ENCODE measurements around the gene NGF. TPM values are rescaled to one million over a fixed set of nuclear protein-coding genes. Genes with fewer than 3 reads are reported as not detected.
A peak's percentile ranks its signal among the peaks of the same experiment; 100 is the strongest.

The NGF gene
- polyA plus RNA-seq, 1 experiment, result 6.7 TPM

DNA sequence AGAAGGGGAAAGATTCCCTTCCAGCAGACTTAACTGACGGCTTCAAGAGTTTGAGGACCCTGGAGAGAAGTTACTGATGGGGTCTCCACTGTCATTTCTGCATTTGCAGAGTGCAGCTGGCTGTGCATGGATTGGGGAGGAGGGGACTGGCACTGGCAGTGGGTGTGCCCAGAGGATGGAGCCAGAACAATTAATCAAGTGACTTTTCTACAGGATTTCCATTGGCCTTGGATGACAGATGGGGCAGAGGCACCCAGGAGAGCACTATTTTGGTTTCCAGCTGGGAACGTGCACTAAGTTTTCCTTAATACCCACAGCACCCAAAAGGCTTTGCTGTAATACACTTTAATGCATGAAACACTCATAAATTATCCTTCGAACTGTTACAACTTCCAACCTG is 1.3 kb downstream of the NGF start:
- POLR2A ChIA-PET, result no interaction called here
- peak overlapping the region; percentile 93 for H3K4me3 ChIP-seq (ENCODE audit: low read depth, low read length)
- H3K9me3 ChIP-seq (ENCODE audit: control insufficient read depth, insufficient read depth, low read length), result no peaks in the 10 kb centered on the region
- H3K27ac ChIP-seq (ENCODE audit: low read depth, low read length), result no peak overlapping the region
- no peak for TF ChIP-seq CTCF (IDR thresholded peaks at IDR 0.05; ENCODE audit: low read depth, low read length)
- CTCF ChIA-PET, result interaction anchor here (1.2 to 3.0 kb wide), 3 partner anchors 9 to 259 kb away, joined by 3 to 21 read pairs (median 3); no protein-coding TSS in a partner anchor
- DNase-seq (ENCODE audit: low read depth, low spot score), result no peak
- no peaks in the 10 kb centered on the region for H3K27me3 ChIP-seq (ENCODE audit: control insufficient read depth, insufficient read depth, low read length)

DNA sequence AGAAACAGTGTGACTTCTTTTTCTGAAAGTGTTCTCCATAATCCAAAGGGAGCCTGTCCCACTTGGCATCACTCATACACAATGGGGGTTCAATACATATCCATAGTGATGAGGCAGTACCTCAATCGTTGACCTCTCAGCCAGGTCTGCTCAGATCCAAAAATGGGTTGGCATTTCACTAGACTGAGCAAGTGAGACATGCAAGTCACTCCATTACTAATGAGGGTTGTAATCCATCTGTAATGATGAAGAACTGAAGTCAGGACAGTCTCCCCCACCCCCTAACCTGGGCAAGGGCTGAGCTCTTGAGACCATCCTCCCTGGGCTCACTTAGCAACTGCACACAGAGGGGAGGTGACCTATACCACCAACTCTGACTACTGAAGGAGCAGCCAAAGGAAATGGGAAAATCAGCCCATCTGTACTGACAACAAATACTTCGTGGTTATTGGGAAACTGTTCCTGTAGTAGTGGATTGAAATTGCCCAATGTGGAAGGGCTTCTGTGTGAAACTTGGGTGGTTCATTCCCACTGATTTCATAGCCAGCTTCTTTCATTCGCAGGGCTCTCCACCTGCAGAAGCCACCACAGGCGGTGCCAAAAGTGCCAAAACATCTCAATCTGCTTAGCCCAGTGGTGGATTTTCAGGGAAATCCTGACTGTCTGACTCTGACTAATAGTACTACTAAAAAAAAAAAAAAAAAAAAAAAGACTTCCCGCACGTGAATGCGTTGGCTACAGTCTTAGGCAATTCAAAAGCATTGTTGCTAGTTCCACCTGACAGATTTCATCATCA is 5.0 kb downstream of the NGF start:
- no peaks in the 10 kb centered on the region for H3K27me3 ChIP-seq (ENCODE audit: control insufficient read depth, insufficient read depth, low read length)
- peak; percentile 52 for DNase-seq (ENCODE audit: low read depth, low spot score)
- TF ChIP-seq CTCF (IDR thresholded peaks at IDR 0.05; ENCODE audit: low read depth, low read length), result no peak
- H3K9me3 ChIP-seq (ENCODE audit: control insufficient read depth, insufficient read depth, low read length), result no peaks in the 10 kb centered on the region
- POLR2A ChIA-PET, result interaction anchor here (0.6 to 1.9 kb wide), 7 partner anchors 15 to 282 kb away, joined by 3 to 14 read pairs (median 5); no protein-coding TSS in a partner anchor
- CTCF ChIA-PET, result interaction anchor here (0.6 to 3.1 kb wide), 7 partner anchors 10 to 374 kb away, joined by 3 to 21 read pairs (median 4); no protein-coding TSS in a partner anchor
- no peak overlapping the region for H3K4me3 ChIP-seq (ENCODE audit: low read depth, low read length)
- peak overlapping the region; percentile 75 for H3K27ac ChIP-seq (ENCODE audit: low read depth, low read length)

- ChIA-PET POLR2A (interaction anchor here (0.9 to 1.9 kb wide), 3 partner anchors 17 to 189 kb away, joined by 3 to 5 read pairs (median 4); no protein-coding TSS in a partner anchor), CTCF (interaction anchor here (0.6 to 3.1 kb wide), 6 partner anchors 9 to 264 kb away, joined by 3 to 21 read pairs (median 4); no protein-coding TSS in a partner anchor)
- no peaks in the 10 kb centered on the region for H3K27me3 ChIP-seq (ENCODE audit: control insufficient read depth, insufficient read depth, low read length)
- H3K27ac ChIP-seq (ENCODE audit: low read depth, low read length), result peak overlapping the region; percentile 94
- DNase-seq (ENCODE audit: low read depth, low spot score), result peak; percentile 29
- H3K4me3 ChIP-seq (ENCODE audit: low read depth, low read length), result no peak overlapping the region
- no peaks in the 10 kb centered on the region for H3K9me3 ChIP-seq (ENCODE audit: control insufficient read depth, insufficient read depth, low read length)
- no peak for TF ChIP-seq CTCF (IDR thresholded peaks at IDR 0.05; ENCODE audit: low read depth, low read length)
Measured at GRCh38 chr1:115331558-115332331, 6.3 kb downstream of the NGF start.

GRCh38 chr1:115330480-115331013 is 7.5 kb downstream of the NGF start:
- TF ChIP-seq CTCF (IDR thresholded peaks at IDR 0.05; ENCODE audit: low read depth, low read length), result peak; percentile 56
- ChIA-PET CTCF (interaction anchor here (0.5 to 3.1 kb wide), 5 partner anchors 34 to 265 kb away, joined by 3 to 21 read pairs (median 3); no protein-coding TSS in a partner anchor), POLR2A (interaction anchor here (1.5 kb wide), 1 partner anchor 16 kb away, joined by 3 read pairs; no protein-coding TSS in a partner anchor)
- peak overlapping the region; percentile 4; the same call in 1 of the 2 replicates for H3K4me3 ChIP-seq (ENCODE audit: low read depth, low read length)
- H3K27ac ChIP-seq (ENCODE audit: low read depth, low read length), result peak overlapping the region; percentile 95
- H3K9me3 ChIP-seq (ENCODE audit: control insufficient read depth, insufficient read depth, low read length), result no peaks in the 10 kb centered on the region
- peak; percentile 91 for DNase-seq (ENCODE audit: low read depth, low spot score)
- no peaks in the 10 kb centered on the region for H3K27me3 ChIP-seq (ENCODE audit: control insufficient read depth, insufficient read depth, low read length)

Measured in AG04450 (cell line).